ENCODE data around the gene FRAT1.

DNA sequence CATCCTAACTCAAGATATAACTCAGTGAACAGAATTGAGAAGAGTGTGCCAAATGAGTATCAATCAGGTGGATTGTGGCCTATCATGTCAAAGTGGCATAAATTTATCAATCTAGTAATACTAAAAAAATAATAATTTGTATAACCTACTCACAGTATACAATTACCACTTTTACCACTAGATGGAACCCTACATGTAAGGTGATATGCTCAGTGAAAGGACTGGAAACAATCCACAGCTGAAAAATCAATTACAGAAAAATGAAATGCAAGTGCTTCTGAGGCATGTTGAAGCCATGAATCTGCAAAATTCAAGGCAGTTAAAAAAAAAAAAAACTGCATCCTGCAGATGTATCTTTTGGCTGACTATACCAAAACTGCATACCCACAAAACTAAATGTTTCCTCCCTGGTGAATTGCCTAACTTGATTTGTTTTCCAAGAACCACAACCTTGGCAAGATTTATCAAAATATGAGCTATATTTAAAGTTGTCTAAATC is 40.5 kb upstream of the FRAT1 start:
- TF ChIP-seq, protein P1, sequence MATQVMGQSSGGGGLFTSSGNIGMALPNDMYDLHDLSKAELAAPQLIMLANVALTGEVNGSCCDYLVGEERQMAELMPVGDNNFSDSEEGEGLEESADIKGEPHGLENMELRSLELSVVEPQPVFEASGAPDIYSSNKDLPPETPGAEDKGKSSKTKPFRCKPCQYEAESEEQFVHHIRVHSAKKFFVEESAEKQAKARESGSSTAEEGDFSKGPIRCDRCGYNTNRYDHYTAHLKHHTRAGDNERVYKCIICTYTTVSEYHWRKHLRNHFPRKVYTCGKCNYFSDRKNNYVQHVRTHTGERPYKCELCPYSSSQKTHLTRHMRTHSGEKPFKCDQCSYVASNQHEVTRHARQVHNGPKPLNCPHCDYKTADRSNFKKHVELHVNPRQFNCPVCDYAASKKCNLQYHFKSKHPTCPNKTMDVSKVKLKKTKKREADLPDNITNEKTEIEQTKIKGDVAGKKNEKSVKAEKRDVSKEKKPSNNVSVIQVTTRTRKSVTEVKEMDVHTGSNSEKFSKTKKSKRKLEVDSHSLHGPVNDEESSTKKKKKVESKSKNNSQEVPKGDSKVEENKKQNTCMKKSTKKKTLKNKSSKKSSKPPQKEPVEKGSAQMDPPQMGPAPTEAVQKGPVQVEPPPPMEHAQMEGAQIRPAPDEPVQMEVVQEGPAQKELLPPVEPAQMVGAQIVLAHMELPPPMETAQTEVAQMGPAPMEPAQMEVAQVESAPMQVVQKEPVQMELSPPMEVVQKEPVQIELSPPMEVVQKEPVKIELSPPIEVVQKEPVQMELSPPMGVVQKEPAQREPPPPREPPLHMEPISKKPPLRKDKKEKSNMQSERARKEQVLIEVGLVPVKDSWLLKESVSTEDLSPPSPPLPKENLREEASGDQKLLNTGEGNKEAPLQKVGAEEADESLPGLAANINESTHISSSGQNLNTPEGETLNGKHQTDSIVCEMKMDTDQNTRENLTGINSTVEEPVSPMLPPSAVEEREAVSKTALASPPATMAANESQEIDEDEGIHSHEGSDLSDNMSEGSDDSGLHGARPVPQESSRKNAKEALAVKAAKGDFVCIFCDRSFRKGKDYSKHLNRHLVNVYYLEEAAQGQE (IDR thresholded peaks at IDR 0.05; ENCODE audit: low read depth, low read length): no peak
- no peak for TF ChIP-seq NRF1 (IDR thresholded peaks at IDR 0.05; ENCODE audit: low read depth, low read length)

Measured in SK-N-SH (cell line).